Measurements from ENCODE around the gene FBXL16. TPM values are rescaled to one million over a fixed set of nuclear protein-coding genes. Genes with fewer than 3 reads are reported as not detected.
A peak's percentile ranks its signal among the peaks of the same experiment; 100 is the strongest.
"Not testable (repeated sequence)": the region's sequence is repeated elsewhere in the genome, so short reads cannot be mapped to it uniquely, and the experiment has no call there.

The FBXL16 gene
- total RNA-seq, 1 donor from 2014 or later = 0.46 TPM

DNA sequence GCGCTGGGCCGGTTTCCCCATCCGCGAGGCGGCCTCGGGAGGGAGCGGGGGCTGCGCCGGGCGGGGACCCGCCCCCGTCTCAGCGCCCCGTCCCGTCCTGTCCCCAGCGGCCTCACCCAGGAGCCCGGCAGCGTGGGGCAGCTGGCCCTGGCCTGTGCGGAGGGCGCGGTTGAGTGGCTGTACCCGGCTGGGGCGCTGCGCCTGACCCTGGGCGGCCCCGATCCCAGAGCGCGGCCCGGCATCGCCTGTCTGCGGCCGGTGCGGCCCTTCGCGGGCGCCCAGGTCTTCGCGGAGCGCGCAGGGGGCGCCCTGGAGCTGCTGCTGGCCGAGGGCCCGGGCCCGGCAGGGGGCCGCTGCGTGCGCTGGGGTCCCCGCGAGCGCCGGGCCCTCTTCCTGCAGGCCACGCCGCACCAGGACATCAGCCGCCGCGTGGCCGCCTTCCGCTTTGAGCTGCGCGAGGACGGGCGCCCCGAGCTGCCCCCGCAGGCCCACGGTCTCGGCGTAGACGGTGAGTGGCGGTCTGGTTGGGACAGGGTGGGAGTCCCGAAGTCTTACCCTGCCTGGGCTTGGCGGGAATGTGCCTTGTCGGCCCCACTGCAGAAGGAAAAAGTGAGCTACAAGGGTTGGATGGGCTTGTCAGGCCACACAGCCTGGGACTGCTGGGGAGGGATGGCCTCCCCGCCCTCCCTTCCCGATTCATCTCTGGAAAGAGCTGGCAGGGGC is 10.0 kb upstream of the FBXL16 start:
- no peak for DNase-seq (ENCODE audit: low read depth)
- TF ChIP-seq, protein P1, sequence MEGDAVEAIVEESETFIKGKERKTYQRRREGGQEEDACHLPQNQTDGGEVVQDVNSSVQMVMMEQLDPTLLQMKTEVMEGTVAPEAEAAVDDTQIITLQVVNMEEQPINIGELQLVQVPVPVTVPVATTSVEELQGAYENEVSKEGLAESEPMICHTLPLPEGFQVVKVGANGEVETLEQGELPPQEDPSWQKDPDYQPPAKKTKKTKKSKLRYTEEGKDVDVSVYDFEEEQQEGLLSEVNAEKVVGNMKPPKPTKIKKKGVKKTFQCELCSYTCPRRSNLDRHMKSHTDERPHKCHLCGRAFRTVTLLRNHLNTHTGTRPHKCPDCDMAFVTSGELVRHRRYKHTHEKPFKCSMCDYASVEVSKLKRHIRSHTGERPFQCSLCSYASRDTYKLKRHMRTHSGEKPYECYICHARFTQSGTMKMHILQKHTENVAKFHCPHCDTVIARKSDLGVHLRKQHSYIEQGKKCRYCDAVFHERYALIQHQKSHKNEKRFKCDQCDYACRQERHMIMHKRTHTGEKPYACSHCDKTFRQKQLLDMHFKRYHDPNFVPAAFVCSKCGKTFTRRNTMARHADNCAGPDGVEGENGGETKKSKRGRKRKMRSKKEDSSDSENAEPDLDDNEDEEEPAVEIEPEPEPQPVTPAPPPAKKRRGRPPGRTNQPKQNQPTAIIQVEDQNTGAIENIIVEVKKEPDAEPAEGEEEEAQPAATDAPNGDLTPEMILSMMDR (conservative IDR thresholded peaks at IDR 0.05; ENCODE audit: low read depth, low read length) = peak; percentile 14
- H3K4me3 ChIP-seq (ENCODE audit: low read depth, low read length) = peak overlapping the region; percentile 69

DNA sequence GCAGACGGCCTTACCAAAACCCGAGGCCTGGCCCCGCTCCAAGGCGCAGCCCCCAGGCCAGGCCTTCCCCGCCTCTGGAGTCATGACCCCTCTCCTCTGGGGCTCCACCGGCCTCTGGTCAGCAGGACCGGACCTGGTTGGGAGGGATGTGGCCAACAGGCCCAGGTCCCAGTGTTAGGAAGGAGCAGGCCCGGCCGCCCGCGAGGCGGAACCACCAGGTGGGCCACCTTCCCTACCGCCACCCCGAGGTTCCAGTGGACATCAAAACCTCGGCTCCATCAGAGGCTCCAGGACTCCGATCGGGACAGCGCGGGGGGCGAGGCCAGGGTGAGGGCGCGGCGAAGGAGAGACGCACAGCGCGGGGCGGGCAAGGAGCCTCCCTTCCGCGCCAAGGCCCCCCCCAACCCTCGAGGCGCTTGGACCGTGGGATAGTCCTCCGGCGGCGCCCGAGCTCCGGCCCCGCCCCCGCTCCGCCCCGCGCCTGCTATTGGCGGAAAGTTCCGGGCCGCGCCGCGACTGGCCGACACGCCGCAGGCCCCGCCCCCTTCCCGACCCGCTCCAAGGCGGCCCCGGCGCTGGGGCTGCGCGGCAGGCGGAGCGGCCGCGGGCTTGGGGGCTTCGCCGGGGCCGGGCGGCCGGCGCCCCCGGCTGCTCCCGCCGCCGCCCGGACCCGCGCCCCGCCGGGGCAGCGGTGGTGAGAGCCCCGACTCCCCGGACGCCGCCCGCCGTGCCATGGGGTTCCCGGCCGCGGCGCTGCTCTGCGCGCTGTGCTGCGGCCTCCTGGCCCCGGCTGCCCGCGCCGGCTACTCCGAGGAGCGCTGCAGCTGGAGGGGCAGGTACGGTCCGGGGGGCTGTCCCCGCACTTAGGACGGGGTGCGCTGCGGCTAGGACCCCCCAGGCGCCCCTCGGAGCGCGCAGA is 9.2 kb upstream of the FBXL16 start, which contains the start of gene METRN:
METRN (plus strand) TSS at position 561 of the 919 bp plus-strand sequence; CDS start at position 733, 172 bp downstream.
- no peak for DNase-seq (ENCODE audit: low read depth)
- TF ChIP-seq, protein P1 (conservative IDR thresholded peaks at IDR 0.05; ENCODE audit: low read depth, low read length) = no peak
- peak within 1 kb of the TSS; percentile 69 for H3K4me3 ChIP-seq (ENCODE audit: low read depth, low read length)

GRCh38 chr16:714079-714478 is 8.5 kb upstream of the FBXL16 start:
- DNase-seq (ENCODE audit: low read depth) = no peak
- TF ChIP-seq, protein P1 (conservative IDR thresholded peaks at IDR 0.05; ENCODE audit: low read depth, low read length) = no peak

GRCh38 chr16:712740-713250 is 7.2 kb upstream of the FBXL16 start:
- not testable (repeated sequence) for H3K4me3 ChIP-seq (ENCODE audit: low read depth, low read length)
- DNase-seq (ENCODE audit: low read depth) = peak; percentile 98

More at GRCh38 chr16:714079-714478, 8.5 kb upstream of the FBXL16 start:
- peak overlapping the region; percentile 50 for H3K4me3 ChIP-seq (ENCODE audit: low read depth, low read length)

GRCh38 chr16:711548-712320 is 6.1 kb upstream of the FBXL16 start:
- TF ChIP-seq, protein P1 (conservative IDR thresholded peaks at IDR 0.05; ENCODE audit: low read depth, low read length) = peak; percentile 78
- no peak overlapping the region for H3K4me3 ChIP-seq (ENCODE audit: low read depth, low read length)
- no peak for DNase-seq (ENCODE audit: low read depth)

More at GRCh38 chr16:712740-713250, 7.2 kb upstream of the FBXL16 start:
- TF ChIP-seq, protein P1 (conservative IDR thresholded peaks at IDR 0.05; ENCODE audit: low read depth, low read length) = peak; percentile 57

GRCh38 chr16:711084-711483 is 5.5 kb upstream of the FBXL16 start:
- DNase-seq (ENCODE audit: low read depth) = no peak
- no peak overlapping the region for H3K4me3 ChIP-seq (ENCODE audit: low read depth, low read length)
- TF ChIP-seq, protein P1 (conservative IDR thresholded peaks at IDR 0.05; ENCODE audit: low read depth, low read length) = no peak
